HG02884 (cell line): Measurements from ENCODE around the gene KLC4.

Experiments used
- ATAC-seq: cut with Tn5 transposase; IDR thresholded peaks from one replicate; pipeline ENCODE4 v1.9.1; 2021; ENCODE audit warnings: mild to moderate bottlenecking, moderate library complexity; ENCODE audit not compliant: unreplicated experiment

KLC4 gene

GRCh38 chr6:43120944-43121913 lies 61.8 kb downstream of the KLC4 start:
- ATAC-seq = no peak

GRCh38 chr6:43122146-43122545 lies 62.7 kb downstream of the KLC4 start:
- no peak for ATAC-seq

GRCh38 chr6:43123461-43124314 lies 64.3 kb downstream of the KLC4 start:
- ATAC-seq = no peak

GRCh38 chr6:43124481-43124880 lies 65.0 kb downstream of the KLC4 start:
- ATAC-seq = no peak
